Measurements from ENCODE around the gene HS1BP3.

HS1BP3 gene

GRCh38 chr2:20615068-20615465 is 35.8 kb downstream of the HS1BP3 start:
- DNase-seq, result no peak

DNA sequence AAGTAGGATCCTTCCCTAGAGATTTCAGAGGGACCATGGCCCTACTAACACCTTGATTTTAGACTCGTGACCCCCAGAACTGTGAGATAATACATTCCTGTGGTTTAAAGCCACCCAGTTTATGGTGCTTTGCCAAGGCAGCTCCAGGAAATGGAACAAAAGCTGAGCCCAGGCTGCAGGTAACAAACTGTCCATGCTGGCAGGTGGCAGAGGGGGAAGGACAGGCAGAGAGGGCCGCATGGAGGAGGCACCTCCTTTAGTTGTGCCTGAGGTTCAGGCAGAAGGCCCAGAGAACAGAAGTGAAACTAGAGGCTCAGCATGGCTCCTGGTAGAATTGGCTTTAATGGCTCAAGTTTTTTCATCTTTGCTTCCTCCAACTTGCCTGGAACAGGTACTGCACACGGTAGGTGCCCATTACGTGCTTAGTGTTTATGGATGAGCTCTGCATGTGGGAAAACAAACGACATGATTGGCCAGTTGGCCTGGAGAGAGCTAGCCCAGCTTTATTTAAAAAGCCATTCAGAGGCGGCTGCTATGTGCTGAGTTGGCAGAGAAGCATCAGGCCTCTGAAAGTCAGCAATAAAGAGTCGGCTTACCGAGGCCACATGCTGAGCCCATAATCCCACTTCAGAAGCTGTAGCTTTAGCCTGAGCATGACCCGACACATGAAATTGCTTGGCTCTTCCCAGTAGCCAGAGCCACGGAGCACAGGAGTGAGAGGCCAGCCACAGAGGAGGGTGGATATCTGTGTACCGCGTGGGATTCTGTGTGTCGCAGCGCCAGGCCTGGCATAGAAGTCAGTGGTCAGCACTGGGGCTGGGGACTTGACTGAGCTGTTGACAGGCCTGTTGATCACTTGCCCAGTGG is 36.5 kb downstream of the HS1BP3 start:
- no peak for DNase-seq

DNA sequence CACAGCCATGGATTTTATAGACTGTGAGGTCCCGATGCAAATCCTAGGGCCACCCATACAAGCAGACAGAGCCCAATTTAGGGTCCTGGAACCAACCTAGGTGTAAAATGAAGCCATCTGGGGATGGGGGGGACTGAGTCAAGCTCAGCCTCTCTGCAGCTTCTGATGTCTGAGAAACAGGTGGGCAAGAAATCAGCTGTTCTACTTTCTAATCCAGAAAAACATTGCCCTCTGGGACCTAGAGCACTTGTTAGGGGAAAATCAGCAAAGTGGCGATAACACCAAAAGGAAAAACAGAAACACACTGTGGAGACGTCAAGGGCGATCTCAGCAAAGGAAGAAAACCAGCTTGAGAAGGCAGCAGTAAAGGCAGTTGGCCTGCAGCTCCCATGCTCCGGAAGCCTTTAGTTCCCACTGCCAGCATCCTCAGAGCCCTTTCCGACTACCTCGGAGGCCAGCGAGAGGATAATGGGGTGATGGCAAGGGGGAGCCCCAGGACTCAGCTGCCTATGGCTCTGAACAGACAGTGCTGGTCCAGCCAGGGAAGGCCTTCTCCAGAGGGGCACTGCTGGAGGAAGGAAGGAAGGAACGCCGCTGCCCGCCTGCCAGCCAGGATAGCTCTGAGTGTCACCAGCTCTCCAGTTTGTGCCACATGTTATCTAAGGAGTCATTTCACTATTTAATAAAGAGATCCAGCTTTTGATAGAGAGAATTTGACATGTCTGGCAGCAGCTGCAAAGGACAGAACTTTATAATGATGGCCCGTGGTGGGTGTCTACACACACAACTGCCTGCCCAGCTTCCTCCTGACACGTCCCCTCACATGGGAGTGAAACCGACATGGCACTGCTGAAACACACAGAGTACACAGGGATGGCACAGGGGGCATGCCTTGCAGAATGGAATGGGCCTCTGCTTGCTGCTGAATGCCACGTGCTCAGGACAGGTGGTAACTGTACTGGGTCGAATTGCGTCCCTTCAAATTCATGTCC is 37.7 kb downstream of the HS1BP3 start:
- peak; percentile 12 for DNase-seq

DNA sequence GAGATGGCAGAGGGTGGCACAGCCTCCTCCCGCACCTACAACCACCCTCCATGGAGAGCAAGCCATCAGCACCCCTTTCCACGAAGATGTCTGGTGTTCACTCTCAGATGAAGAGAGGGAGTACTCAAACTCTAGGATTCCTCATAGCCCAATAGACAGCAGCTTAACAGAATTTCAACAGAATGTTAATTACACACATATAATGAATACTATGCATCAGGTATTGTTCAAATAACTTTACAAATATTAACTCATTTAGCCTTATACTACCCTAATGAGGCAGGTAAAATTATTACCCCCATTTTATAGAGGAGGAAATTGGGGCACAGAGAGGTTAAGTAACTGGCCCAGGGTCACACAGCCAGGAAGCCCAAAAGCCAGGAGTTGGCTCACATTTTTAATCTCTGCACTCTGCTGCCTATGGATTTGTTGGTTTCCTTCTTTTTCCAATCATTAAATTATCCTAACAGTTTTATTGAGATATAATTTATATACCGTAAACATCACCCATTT is 39.0 kb downstream of the HS1BP3 start:
- DNase-seq, result no peak

GRCh38 chr2:20611077-20611843 is 39.6 kb downstream of the HS1BP3 start:
- DNase-seq, result no peak

GRCh38 chr2:20609995-20610357 is 40.9 kb downstream of the HS1BP3 start:
- DNase-seq, result no peak

- DNase-seq, result peak; percentile 88
Measured at GRCh38 chr2:20609349-20609994, 41.4 kb downstream of the HS1BP3 start.

- no peak for DNase-seq
Measured at GRCh38 chr2:20608666-20609348, 42.1 kb downstream of the HS1BP3 start.

DNA sequence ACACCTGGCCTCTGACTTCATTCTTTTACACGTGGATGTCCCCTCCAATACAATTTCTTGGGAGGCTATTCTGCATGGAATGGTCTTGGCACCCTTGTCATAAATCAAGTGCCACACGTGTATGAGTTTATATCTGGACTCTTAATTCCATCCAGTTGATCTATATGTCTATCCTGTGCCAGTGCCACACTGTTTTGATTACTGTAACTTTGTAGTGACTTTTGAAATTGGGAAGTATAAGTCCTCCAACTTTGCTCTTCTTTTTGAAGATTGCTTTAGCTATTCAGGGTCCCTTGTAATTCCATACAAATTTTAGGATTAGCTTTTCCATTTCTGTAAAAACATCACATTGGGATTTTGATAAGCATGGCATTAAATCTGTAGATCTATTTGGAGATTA is 43.5 kb downstream of the HS1BP3 start:
- DNase-seq, result no peak

GRCh38 chr2:20606198-20606597 is 44.7 kb downstream of the HS1BP3 start:
- DNase-seq, result no peak

GRCh38 chr2:20604951-20605381 is 45.9 kb downstream of the HS1BP3 start:
- peak; percentile 9 for DNase-seq

DNA sequence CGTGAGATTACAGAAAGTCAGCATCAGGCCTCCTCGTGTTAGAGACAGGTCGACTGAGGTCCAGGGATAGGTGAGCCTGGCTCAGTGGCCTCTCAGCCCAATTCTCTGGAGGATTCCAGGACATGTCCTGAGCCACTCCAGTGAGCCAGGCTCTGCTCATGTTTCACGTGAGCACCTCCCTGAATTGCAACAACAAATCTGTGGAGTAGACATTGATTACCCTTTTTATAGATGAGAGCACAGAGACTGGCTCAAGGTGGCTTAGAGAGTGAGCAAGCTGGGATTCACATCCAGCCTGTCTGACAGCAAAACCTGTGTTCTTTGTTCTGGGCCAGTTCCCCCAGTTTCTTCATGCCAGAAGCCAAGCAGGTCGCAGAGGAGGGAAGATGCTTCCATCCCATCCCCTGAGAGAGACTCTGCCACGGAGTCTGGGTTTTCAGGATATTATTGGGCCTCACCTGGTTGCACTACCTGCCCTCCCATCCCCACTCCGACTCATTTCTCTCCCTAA is 46.4 kb downstream of the HS1BP3 start:
- DNase-seq, result no peak

DNA sequence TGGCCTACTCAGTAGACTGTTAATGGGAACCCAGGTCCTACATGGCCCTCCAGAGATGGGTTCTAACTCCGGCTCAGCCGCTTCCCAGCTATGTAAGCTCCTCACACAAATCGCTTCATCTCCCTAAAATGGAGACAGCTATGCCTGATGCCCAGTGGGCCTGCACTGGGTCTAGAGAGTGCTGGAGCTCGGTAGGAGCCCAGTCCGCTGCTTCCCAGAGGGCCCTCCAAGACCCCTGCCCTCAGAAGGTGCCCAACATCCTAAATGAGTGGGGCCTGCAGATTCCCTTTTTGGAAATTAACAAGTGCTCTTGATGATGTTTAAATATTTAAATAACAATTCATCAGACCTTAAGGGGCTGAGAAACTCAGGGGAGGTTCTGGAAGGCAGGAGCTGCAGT is 47.1 kb downstream of the HS1BP3 start:
- no peak for DNase-seq

GRCh38 chr2:20602803-20603202 is 48.1 kb downstream of the HS1BP3 start:
- no peak for DNase-seq

- no peak for DNase-seq
Measured at GRCh38 chr2:20600756-20601325, 50.1 kb downstream of the HS1BP3 start.

GRCh38 chr2:20599861-20600461 is 50.9 kb downstream of the HS1BP3 start:
- DNase-seq, result no peak

DNA sequence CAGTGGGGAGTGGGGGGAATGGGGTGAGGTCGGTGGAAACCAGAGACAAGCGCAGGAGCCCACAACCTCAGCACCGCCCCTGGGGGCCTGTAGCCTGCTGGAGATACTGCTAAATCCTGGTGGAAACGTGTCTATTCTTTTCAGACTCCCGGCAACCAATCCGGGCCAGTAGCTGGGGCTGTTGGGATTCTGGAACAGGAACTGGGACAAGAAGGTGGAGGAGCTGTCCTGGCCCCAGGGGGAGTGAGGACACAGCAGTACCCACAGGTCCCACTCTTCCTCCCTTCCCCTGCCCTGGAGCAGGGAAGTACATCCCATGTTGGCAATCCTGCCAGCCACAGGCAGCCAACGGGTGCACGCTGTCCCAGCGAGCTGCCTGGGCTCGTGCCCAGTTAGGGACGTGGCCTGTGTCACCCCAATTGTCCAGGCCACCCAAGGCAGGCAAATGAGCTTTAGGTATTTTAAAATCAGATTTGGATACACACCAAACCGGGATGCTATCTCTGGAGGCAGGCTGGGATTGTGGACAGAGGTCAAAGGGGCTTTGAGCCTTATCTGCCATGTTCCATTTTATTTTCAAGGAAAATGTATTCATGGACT is 51.8 kb downstream of the HS1BP3 start:
- no peak for DNase-seq

DNA sequence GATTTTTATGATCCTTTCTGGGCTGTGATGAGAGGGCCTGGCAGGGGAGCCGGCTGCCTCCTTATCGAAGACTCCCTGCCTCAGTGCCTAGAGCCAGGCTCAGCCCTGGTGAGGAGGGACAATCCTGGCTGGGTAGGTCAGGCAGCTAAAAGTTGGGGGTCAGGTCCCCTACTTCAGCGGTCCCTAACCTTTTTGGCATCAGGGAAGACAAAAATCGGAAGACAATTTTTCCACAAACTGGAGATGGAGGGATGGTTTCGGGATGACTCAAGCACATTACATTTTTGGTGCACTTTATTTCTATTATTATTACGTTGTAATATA is 53.1 kb downstream of the HS1BP3 start:
- DNase-seq, result no peak

GRCh38 chr2:20596973-20597859 is 53.7 kb downstream of the HS1BP3 start:
- no peak for DNase-seq
